HEK293T (cell line): ENCODE data around the gene BUB1B.
"Not testable (repeated sequence)": the region's sequence is repeated elsewhere in the genome, so short reads cannot be mapped to it uniquely, and the experiment has no call there.

Experiments used
- CTCF ChIA-PET: fragments of 350-600 bp; formaldehyde crosslinking; extraction: SDS; loops from one replicate; lab custom pipeline; 2021; ENCODE audit warnings: antibody characterized with exemption, inconsistent platforms; lab: Yijun Ruan, JAX
- POLR2A ChIA-PET: fragments of 350-600 bp; formaldehyde crosslinking; extraction: SDS; loops from one replicate; lab custom pipeline; 2020; ENCODE audit warnings: antibody characterized with exemption, inconsistent platforms; lab: Yijun Ruan, JAX
- DNase-seq: peaks from one replicate; pipeline ENCODE4 v3.0.0; 2012; ENCODE audit warnings: mixed read lengths; ENCODE audit errors: extremely low spot score
- ARNT ChIP-seq: fragments of 450-650 bp; IDR thresholded peaks from 2 replicates; pipeline ENCODE4 v1.6.1; 2017; ENCODE audit warnings: mild to moderate bottlenecking
- BHLHE40 ChIP-seq: fragments of 450-650 bp; IDR thresholded peaks from 2 replicates; pipeline ENCODE4 v1.6.1; 2016; ENCODE audit warnings: mild to moderate bottlenecking, moderate library complexity, borderline replicate concordance
- CTBP1 ChIP-seq: fragments of 450-650 bp; IDR thresholded peaks from 2 replicates; pipeline ENCODE4 v1.6.1; 2016; ENCODE audit warnings: borderline replicate concordance
- ELF4 ChIP-seq: fragments of 450-650 bp; IDR thresholded peaks from 2 replicates; pipeline ENCODE4 v1.6.1; 2017; ENCODE audit warnings: antibody characterized with exemption
- FOXA1 ChIP-seq: fragments of 450-650 bp; IDR thresholded peaks from 2 replicates; pipeline ENCODE4 v1.6.1; 2016; ENCODE audit warnings: mild to moderate bottlenecking
- FOXK2 ChIP-seq: fragments of 450-650 bp; IDR thresholded peaks from 2 replicates; pipeline ENCODE4 v1.6.1; 2016; ENCODE audit warnings: mild to moderate bottlenecking
- FOXM1 ChIP-seq: fragments of 450-650 bp; IDR thresholded peaks from 2 replicates; pipeline ENCODE4 v1.6.1; 2017; ENCODE audit warnings: mild to moderate bottlenecking, borderline replicate concordance
- HDGF ChIP-seq: fragments of 450-650 bp; IDR thresholded peaks from 2 replicates; pipeline ENCODE4 v1.6.1; 2017; ENCODE audit warnings: antibody characterized with exemption, borderline replicate concordance
- L3MBTL2 ChIP-seq: fragments of 450-650 bp; conservative IDR thresholded peaks from 2 replicates; pipeline ENCODE4 v1.6.1; 2016; ENCODE audit warnings: mild to moderate bottlenecking
- LEF1 ChIP-seq: fragments of 450-650 bp; IDR thresholded peaks from 2 replicates; pipeline ENCODE4 v1.6.1; 2017; ENCODE audit warnings: mild to moderate bottlenecking, borderline replicate concordance
- NFRKB ChIP-seq: fragments of 450-650 bp; IDR thresholded peaks from 2 replicates; pipeline ENCODE4 v1.6.1; 2016; ENCODE audit warnings: mild to moderate bottlenecking, moderate library complexity
- SP1 ChIP-seq: fragments of 450-650 bp; IDR thresholded peaks from 2 replicates; pipeline ENCODE4 v1.6.1; 2017
- SUZ12 ChIP-seq: fragments of 450-650 bp; IDR thresholded peaks from 2 replicates; pipeline ENCODE4 v1.6.1; 2016; ENCODE audit warnings: mild to moderate bottlenecking
- TARDBP ChIP-seq: fragments of 450-650 bp; IDR thresholded peaks from 2 replicates; pipeline ENCODE4 v1.6.1; 2016
- ZNF384 ChIP-seq: fragments of 450-650 bp; IDR thresholded peaks from 2 replicates; pipeline ENCODE4 v1.6.1; 2016
- TF ChIP-seq, protein P1 (sequence below): fragments of 450-650 bp; IDR thresholded peaks from 2 replicates; pipeline ENCODE4 v1.6.1; 2016

Gene BUB1B

DNA sequence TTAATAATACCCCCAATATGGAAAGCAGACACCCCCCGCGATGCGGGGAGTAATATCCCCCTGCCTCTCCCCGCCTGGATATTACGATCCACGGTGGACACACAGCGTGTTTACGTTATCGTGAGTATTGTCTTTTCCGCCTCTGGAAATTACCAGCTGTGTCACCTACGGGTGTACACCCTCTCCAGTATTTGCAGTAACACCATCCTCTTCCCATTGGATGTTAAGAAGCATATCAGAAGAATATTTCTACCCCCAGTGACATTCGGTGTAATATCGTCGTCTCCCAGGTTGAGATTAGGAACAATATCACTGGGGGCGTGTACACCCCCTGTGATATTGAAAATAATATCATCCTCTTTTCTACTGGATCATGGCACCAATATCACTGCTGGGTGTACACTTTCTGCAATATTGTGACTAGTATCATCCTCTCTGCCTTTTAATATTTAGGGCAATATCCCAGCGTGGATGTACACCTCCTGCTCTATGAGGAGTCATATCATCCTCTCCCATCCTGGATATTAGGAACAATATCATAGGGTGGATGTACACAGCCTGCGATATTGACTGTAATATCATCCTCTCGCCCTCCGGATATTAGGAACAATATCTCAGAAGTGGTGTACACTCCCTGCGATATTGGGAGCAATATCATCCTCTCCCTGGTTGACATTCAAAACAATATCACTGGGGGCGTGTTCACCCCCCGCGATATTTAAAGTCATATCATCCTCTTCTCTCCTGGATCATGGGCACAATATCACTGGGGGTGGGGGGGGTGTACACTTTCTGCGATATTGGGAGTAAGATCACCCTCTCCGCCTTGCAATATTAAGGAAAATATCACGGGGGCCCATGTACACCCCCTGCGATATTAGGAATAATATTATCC, 31.9 kb upstream of the BUB1B start:
- CTCF ChIA-PET, result no interaction called here
- no peak for DNase-seq
- TF ChIP-seq HDGF (no peak), L3MBTL2 (no peak), ARNT (no peak), NFRKB (no peak), SP1 (no peak), TARDBP (no peak), ZNF384 (no peak), FOXK2 (no peak), ELF4 (no peak), BHLHE40 (no peak), CTBP1 (no peak), SUZ12 (no peak)
- TF ChIP-seq, protein P1, sequence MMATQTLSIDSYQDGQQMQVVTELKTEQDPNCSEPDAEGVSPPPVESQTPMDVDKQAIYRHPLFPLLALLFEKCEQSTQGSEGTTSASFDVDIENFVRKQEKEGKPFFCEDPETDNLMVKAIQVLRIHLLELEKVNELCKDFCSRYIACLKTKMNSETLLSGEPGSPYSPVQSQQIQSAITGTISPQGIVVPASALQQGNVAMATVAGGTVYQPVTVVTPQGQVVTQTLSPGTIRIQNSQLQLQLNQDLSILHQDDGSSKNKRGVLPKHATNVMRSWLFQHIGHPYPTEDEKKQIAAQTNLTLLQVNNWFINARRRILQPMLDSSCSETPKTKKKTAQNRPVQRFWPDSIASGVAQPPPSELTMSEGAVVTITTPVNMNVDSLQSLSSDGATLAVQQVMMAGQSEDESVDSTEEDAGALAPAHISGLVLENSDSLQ, result no peak
- POLR2A ChIA-PET, result no interaction called here

DNA sequence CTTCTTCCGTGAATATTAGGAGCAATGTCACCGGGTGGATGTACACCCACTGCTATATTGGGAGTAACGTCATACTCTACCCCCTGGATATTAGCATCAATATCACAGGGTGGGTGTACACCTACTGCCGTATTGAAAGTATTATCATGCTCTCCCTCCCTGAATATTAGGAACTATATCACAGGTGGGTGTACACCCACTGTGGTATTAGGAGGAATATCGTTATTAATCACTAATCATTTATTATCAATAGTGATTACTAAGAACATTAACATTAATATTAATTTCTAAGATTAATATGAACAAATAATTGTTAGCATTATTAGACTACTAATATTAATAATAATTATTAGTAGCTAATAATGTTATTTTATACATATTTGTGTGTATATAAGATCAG, 30.8 kb upstream of the BUB1B start:
- CTCF ChIA-PET, result no interaction called here
- TF ChIP-seq SP1 (no peak), TARDBP (no peak), CTBP1 (no peak), FOXA1 (no peak), LEF1 (no peak)
- no peak for DNase-seq
- POLR2A ChIA-PET, result no interaction called here

DNA sequence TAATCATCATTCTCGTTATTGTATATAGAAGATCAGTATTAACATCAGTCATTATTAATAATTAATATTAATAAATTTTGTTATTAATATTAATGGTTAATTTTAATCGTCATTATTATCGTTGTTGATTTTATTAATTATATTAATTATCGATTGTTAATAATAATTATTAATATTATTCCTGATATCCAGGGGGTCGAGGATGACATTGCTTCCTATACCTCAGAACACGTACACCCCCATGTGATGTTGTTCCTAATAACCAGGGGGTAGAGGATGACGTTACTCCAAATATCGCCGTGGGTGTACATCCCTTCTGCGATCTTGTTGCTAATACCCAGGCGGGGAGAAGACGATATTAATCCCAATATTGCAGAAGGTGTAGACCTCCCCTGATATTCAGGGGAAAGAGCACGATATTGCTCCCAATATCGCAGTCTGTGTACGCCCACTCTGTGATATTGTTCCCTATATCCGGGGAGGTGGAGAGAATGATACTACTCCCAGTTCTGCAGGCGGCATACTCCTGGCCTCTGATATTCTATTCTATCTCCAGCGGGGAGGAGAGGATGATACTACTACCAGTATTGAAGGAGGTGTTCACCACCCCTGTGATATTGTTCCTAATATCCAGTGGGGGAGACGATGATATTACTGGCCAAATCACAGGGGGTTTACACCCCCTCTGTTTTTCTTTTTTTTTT, 29.9 kb upstream of the BUB1B start:
- CTCF ChIA-PET, result no interaction called here
- DNase-seq, result no peak
- POLR2A ChIA-PET, result no interaction called here
- TF ChIP-seq TARDBP, result no peak
- TF ChIP-seq FOXA1, result no peak
- no peak for TF ChIP-seq ARNT
- no peak for TF ChIP-seq SUZ12
- no peak for TF ChIP-seq ELF4
- TF ChIP-seq ZNF384, result no peak
- TF ChIP-seq SP1, result no peak
- TF ChIP-seq, protein P1, result no peak
- TF ChIP-seq NFRKB, result no peak
- TF ChIP-seq L3MBTL2, result no peak
- no peak for TF ChIP-seq LEF1
- TF ChIP-seq BHLHE40, result no peak
- TF ChIP-seq FOXM1, result no peak
- no peak for TF ChIP-seq HDGF
- no peak for TF ChIP-seq FOXK2
- no peak for TF ChIP-seq CTBP1

DNA sequence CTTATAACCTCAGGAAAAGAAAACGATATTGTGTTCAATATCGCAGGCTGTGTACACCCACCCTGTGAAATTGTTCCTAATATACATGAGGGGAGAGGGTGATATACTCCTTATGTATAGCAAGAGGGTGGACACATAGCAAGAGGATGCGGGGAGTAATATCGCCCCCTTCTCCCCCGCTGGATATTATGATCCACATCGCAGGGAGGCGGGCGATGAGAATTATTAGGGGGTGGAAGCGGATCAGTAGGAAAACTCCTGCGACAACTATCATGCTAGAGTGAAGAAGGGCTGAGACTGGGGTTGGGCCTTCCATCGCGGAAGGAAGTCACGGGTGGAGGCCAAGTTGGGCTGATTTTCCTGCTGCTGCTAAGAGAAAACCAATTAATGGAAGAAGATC, 27.3 kb upstream of the BUB1B start:
- no peak for DNase-seq
- ChIA-PET POLR2A (no interaction called here), CTCF (no interaction called here)
- TF ChIP-seq NFRKB, result no peak
- TF ChIP-seq FOXK2, result no peak
- TF ChIP-seq SP1, result no peak
- TF ChIP-seq FOXM1, result no peak
- TF ChIP-seq ZNF384, result no peak
- TF ChIP-seq FOXA1, result no peak
- no peak for TF ChIP-seq HDGF
- no peak for TF ChIP-seq TARDBP
- no peak for TF ChIP-seq CTBP1
- no peak for TF ChIP-seq ELF4
- TF ChIP-seq ARNT, result no peak
- no peak for TF ChIP-seq BHLHE40
- TF ChIP-seq, protein P1, result no peak
- no peak for TF ChIP-seq L3MBTL2
- no peak for TF ChIP-seq LEF1
- no peak for TF ChIP-seq SUZ12

DNA sequence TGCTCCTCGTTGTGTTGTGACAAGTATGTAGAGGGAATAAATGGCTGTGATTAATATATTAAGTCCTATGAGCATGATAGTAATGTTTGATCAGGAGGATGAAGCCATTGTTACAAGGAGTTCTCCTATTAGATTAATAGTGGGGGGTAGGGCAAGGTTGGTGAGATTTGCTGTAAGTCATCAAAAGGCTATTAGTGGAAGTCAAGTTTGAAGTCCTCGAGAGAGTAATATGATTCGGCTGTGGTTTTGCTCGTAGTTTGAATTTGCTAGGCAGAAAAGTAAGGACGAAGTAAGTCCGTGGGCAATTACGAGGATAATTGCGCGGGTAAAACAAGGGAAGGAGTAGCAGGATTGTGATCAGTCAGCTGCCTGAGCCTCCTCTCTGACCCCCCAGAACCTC, 26.0 kb upstream of the BUB1B start:
- CTCF ChIA-PET, result no interaction called here
- TF ChIP-seq ARNT, result no peak
- TF ChIP-seq HDGF, result no peak
- no peak for TF ChIP-seq FOXK2
- no peak for TF ChIP-seq L3MBTL2
- no peak for TF ChIP-seq ZNF384
- no peak for TF ChIP-seq LEF1
- TF ChIP-seq SP1, result no peak
- TF ChIP-seq FOXA1, result no peak
- TF ChIP-seq CTBP1, result no peak
- TF ChIP-seq SUZ12, result no peak
- no peak for TF ChIP-seq TARDBP
- TF ChIP-seq BHLHE40, result no peak
- TF ChIP-seq FOXM1, result no peak
- TF ChIP-seq, protein P1, result no peak
- no peak for TF ChIP-seq NFRKB
- no peak for TF ChIP-seq ELF4
- DNase-seq, result no peak
- POLR2A ChIA-PET, result no interaction called here

DNA sequence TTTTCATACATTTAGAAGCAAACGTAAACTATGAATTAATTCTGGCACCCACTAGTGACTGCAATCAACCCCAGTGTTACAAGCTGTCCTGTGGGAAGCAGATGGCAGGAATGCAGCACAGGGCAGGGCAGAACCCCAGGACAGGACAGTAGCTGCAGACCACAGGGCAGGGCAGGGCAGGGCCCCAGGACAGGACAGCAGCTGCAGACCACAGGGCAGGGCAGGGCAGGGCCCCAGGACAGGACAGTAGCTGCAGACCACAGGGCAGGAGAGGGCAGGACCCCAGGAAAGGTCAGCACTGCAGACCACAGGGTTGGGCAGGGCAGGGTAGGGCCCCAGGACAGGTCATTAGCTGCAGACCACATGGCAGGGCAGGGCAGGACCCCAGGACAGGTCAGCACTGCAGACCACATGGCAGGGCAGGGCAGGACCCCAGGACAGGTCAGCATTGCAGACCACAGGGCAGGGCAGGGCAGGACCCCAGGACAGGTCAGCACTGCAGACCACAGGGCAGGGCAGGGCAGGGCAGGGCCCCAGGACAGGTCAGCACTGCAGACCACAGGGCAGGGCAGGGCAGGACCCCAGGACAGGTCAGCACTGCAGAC, 24.9 kb upstream of the BUB1B start:
- POLR2A ChIA-PET, CTCF ChIA-PET: not testable (repeated sequence)

More for the DNA sequence above, 24.9 kb upstream of the BUB1B start:
- DNase-seq, result not testable (repeated sequence)
